SK-N-SH (cell line): ENCODE data around the gene FOXR1. TPM values are rescaled to one million over a fixed set of nuclear protein-coding genes. Genes with fewer than 3 reads are reported as not detected.

Source experiments
- CTCF ChIA-PET: fragments of 300-600, 350-600 bp; formaldehyde crosslinking; extraction: SDS; loops from one replicate; lab custom pipeline; 2021; lab: Yijun Ruan, JAX
- POLR2A ChIA-PET: fragments of 350-600 bp; sonication (Branson Sonifier 250); formaldehyde crosslinking; extraction: SDS; loops from one replicate; lab custom pipeline; 2020; ENCODE audit warnings: antibody characterized with exemption, inconsistent platforms; lab: Yijun Ruan, JAX
- DNase-seq: peaks from one replicate; pipeline ENCODE4 v3.0.0; 2012
- H2AFZ ChIP-seq: fragments of 200-600 bp; sonication (generic); 2 replicates; pipeline ENCODE4 v1.8.1; 2016; ENCODE audit warnings: antibody characterized with exemption, mild to moderate bottlenecking, low read depth
- H3F3A ChIP-seq: fragments of 200-600 bp; sonication (generic); replicated peaks from 2 replicates; pipeline ENCODE3; 2016; ENCODE audit warnings: antibody characterized with exemption, mild to moderate bottlenecking; ENCODE audit not compliant: insufficient read depth
- H3K27ac ChIP-seq, 2 experiments: fragments of 200-500 bp in 1 of 2; fragments of 200-600 bp in 1 of 2; sonication (Bioruptor generic) in 1 of 2; sonication (generic), shearing (Covaris generic) in 1 of 2; 2 replicates each; pipeline versions ENCODE4 v1.5.1 to v1.6.1; 2014 to 2016; ENCODE audit warnings: low read depth in 2 of 2, inconsistent platforms in 1 of 2, low read length in 1 of 2, mild to moderate bottlenecking in 1 of 2, mixed read lengths in 1 of 2
- H3K27me3 ChIP-seq: fragments of 200-600 bp; sonication (generic), shearing (Covaris generic); 2 replicates; pipeline ENCODE4 v1.6.1; 2016; ENCODE audit warnings: mixed run types; ENCODE audit not compliant: insufficient read depth
- H3K36me3 ChIP-seq, 2 experiments: fragments of 200-500 bp in 1 of 2; fragments of 200-600 bp in 1 of 2; sonication (Bioruptor generic) in 1 of 2; sonication (generic) in 1 of 2; replicated peaks in 1 of 2; 2 replicates each; pipeline versions ENCODE3 to v1.5.1; 2014 to 2016; ENCODE audit warnings: low read length in 1 of 2, mild to moderate bottlenecking in 1 of 2; ENCODE audit not compliant: insufficient read depth in 2 of 2, control insufficient read depth in 1 of 2
- H3K4me1 ChIP-seq, 2 experiments: fragments of 200-500 bp in 1 of 2; fragments of 200-600 bp in 1 of 2; sonication (Bioruptor generic) in 1 of 2; sonication (generic), shearing (Covaris generic) in 1 of 2; 2 replicates each; pipeline versions ENCODE4 v1.5.1 to v1.6.1; 2014 to 2016; ENCODE audit warnings: low read depth in 1 of 2, low read length in 1 of 2, mixed run types in 1 of 2; ENCODE audit not compliant: insufficient read depth in 2 of 2, control insufficient read depth in 1 of 2
- H3K4me2 ChIP-seq: fragments of 200-600 bp; sonication (generic), shearing (Covaris generic); 2 replicates; pipeline ENCODE4 v1.6.1; 2017; ENCODE audit warnings: mixed run types
- H3K4me3 ChIP-seq, 2 experiments: fragments of 200-500 bp in 1 of 2; fragments of 200-600 bp in 1 of 2; sonication (Bioruptor generic) in 1 of 2; sonication (generic), shearing (Covaris generic) in 1 of 2; 2 replicates each; pipeline versions ENCODE4 v1.5.1 to v1.8.1; 2014 to 2016; ENCODE audit warnings: low read depth in 2 of 2, inconsistent platforms in 1 of 2, low read length in 1 of 2, mild to moderate bottlenecking in 1 of 2, mixed read lengths in 1 of 2, moderate library complexity in 1 of 2
- H3K79me2 ChIP-seq: fragments of 200-600 bp; sonication (generic); 2 replicates; pipeline ENCODE4 v1.8.1; 2017; ENCODE audit warnings: mild to moderate bottlenecking; ENCODE audit not compliant: insufficient read depth
- H3K9ac ChIP-seq: fragments of 200-600 bp; sonication (generic); 2 replicates; pipeline ENCODE4 v1.6.1; 2017; ENCODE audit warnings: mixed run types
- H3K9me2 ChIP-seq: fragments of 200-600 bp; sonication (generic); 2 replicates; pipeline ENCODE4 v1.6.1; 2017; ENCODE audit warnings: mixed run types
- H3K9me3 ChIP-seq: fragments of 200-600 bp; sonication (generic); 2 replicates; pipeline ENCODE4 v1.6.1; 2017; ENCODE audit warnings: mixed run types, mild to moderate bottlenecking, moderate library complexity
- H4K20me1 ChIP-seq: fragments of 200-600 bp; sonication (generic); 2 replicates; pipeline ENCODE4 v1.6.1; 2017; ENCODE audit warnings: mild to moderate bottlenecking, mixed run types; ENCODE audit not compliant: insufficient read depth
- EZH2phosphoT487 ChIP-seq: fragments of 200-600 bp; sonication (generic); IDR thresholded peaks from 2 replicates; pipeline ENCODE4 v1.6.1; 2017; ENCODE audit warnings: low read depth, mixed run types, mild to moderate bottlenecking, antibody characterized with exemption, moderate library complexity, borderline replicate concordance
- FOSL2 ChIP-seq: IDR thresholded peaks from 2 replicates; pipeline ENCODE4 v1.4.0; 2012; ENCODE audit warnings: low read depth, mild to moderate bottlenecking, moderate library complexity, borderline replicate concordance
- FOXJ3 ChIP-seq: sonication (generic); formaldehyde crosslinking; IDR thresholded peaks from 2 replicates; pipeline ENCODE4 v1.5.1; 2020; ENCODE audit warnings: mild to moderate bottlenecking, missing genetic modification reagents
- GABPA ChIP-seq: IDR thresholded peaks from 2 replicates; pipeline ENCODE4 v1.4.0; 2012; ENCODE audit warnings: low read depth, mild to moderate bottlenecking
- GATA2 ChIP-seq: sonication (generic); formaldehyde crosslinking; IDR thresholded peaks from 2 replicates; pipeline ENCODE4 v1.5.0; 2020; ENCODE audit warnings: mild to moderate bottlenecking, missing genetic modification reagents
- NFIC ChIP-seq: IDR thresholded peaks from 2 replicates; pipeline ENCODE4 v1.4.0; 2012; ENCODE audit warnings: borderline replicate concordance
- RAD21 ChIP-seq: IDR thresholded peaks from 2 replicates; pipeline ENCODE4 v1.6.1; 2012; ENCODE audit warnings: mild to moderate bottlenecking, low read length
- REST ChIP-seq: IDR thresholded peaks from 2 replicates; pipeline ENCODE4 v1.6.1; 2012; ENCODE audit warnings: mild to moderate bottlenecking, low read depth, low read length, moderate library complexity
- SIN3A ChIP-seq: IDR thresholded peaks from 2 replicates; pipeline ENCODE4 v1.6.1; 2012; ENCODE audit warnings: low read depth, mild to moderate bottlenecking, low read length, moderate library complexity, borderline replicate concordance
- SMC3 ChIP-seq: IDR thresholded peaks from 2 replicates; pipeline ENCODE4 v1.6.1; 2012; ENCODE audit warnings: low read depth, low read length, improper control_type of control experiment
- TAF1 ChIP-seq: IDR thresholded peaks from 2 replicates; pipeline ENCODE4 v1.6.1; 2012; ENCODE audit warnings: low read depth, mild to moderate bottlenecking, low read length, moderate library complexity, borderline replicate concordance
- TCF12 ChIP-seq: IDR thresholded peaks from 2 replicates; pipeline ENCODE4 v1.4.0; 2012
- YY1 ChIP-seq: IDR thresholded peaks from 2 replicates; pipeline ENCODE4 v1.4.0; 2012; ENCODE audit warnings: low read depth, mild to moderate bottlenecking
- WGBS: methylation state at CpG from one replicate; pipeline ENCODE4 v1.1.6; 2017; ENCODE audit warnings: low lambda C conversion rate; 5-methylcytosine and 5-hydroxymethylcytosine counted together
- polyA plus RNA-seq, 3 experiments: library from polyadenylated mRNA; depleted of rRNA; stranded (reverse); fragments of >200 nt; gene quantifications; 2 replicates each; pipeline ENCODE4 v1.2.3, GENCODE V29; 2012
- TF ChIP-seq, protein P1 (sequence below): IDR thresholded peaks from 2 replicates; pipeline ENCODE4 v1.4.0; 2012; ENCODE audit warnings: low read depth
- TF ChIP-seq, protein P2 (sequence below): IDR thresholded peaks from 2 replicates; pipeline ENCODE4 v1.4.0; 2012; ENCODE audit warnings: low read depth, borderline replicate concordance
- TF ChIP-seq, protein P3 (sequence below): fragments of 200-600 bp; sonication (generic); IDR thresholded peaks from 2 replicates; pipeline ENCODE4 v1.6.1; 2017; ENCODE audit warnings: antibody characterized with exemption, mild to moderate bottlenecking, moderate library complexity

The FOXR1 gene
- polyA plus RNA-seq, 1 of the 3 experiments (the other 2 are of a cell fraction): not detected

DNA sequence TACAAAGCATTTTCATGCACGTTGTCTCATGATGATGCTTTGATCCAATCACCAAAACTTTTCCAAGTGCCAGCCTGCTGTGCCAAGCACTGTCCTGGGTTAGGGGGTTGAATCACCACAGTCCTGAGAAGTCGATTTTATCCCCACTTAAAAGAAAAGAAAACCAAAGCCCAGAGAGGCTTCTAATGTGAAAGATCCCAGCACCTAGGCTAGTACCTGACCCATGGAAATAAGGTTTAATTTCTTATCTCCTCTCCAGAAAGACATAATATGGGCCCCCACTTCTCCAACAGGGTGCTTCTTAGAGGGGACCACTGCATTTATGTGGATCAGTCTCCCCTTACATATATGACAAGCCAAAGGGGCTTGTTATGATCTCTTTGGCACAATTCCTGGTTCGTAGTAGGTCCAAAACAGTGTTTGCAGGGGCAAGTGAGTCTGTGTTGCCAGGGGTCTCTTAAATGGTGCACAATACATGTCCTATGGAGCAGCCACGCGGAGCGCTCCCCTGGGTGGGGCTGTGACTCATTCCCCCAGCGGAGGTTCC lies 43.9 kb upstream of the FOXR1 start:
- WGBS: 14% methylated on average over 7 of the region's 7 CpGs
- Histone ChIP-seq H3K27me3 (no peaks in the 10 kb centered on the region), H3K4me3 (peak overlapping the region; percentile 80 to 99; a peak in 3 of 4 replicates), H3K9me2 (no peaks in the 10 kb centered on the region), H3K4me1 (peaks cover 9 to 38% of the 10 kb centered on the region in 2 experiments; a peak in 3 of 4 replicates), H3K9ac (peak overlapping the region; percentile 44; the same call in 1 of the 2 replicates), H3F3A (peaks cover 42% of the 10 kb centered on the region), H3K27ac (peak overlapping the region; percentile 91 to 93), H2AFZ (peak overlapping the region; percentile 58; the same call in 1 of the 2 replicates), H3K79me2 (peaks cover 41% of the 10 kb centered on the region), H4K20me1 (peaks cover 22% of the 10 kb centered on the region), H3K4me2 (peak overlapping the region; percentile 93), H3K36me3 (no peaks in the 10 kb centered on the region), H3K9me3 (no peaks in the 10 kb centered on the region)
- ChIA-PET POLR2A (interaction anchor here (1.0 to 1.1 kb wide), 2 partner anchors 18 to 20 kb away, joined by 3 to 8 read pairs; no protein-coding TSS in a partner anchor), CTCF (interaction anchor here (0.6 to 13.4 kb wide), 13 partner anchors 10 to 267 kb away, joined by 3 to 186 read pairs (median 5); partner anchors contain the start of genes CXCR5, DDX6 and UPK2)
- TF ChIP-seq NFIC (no peak), GATA2 (CRISPR knock-in tag) (no peak), FOSL2 (peak; percentile 62; the same call in 1 of the 2 replicates)
- no peak for DNase-seq

- Histone ChIP-seq H3F3A (peaks cover 39% of the 10 kb centered on the region), H3K36me3 (no peaks in the 10 kb centered on the region), H3K9ac (peak overlapping the region; percentile 77), H3K79me2 (peaks cover 35% of the 10 kb centered on the region), H3K27me3 (no peaks in the 10 kb centered on the region), H2AFZ (peak overlapping the region; percentile 71), H3K4me2 (peak overlapping the region; percentile 93), H3K9me2 (no peaks in the 10 kb centered on the region), H3K9me3 (no peaks in the 10 kb centered on the region), H3K4me3 (peak overlapping the region; percentile 80 to 99), H3K27ac (peak overlapping the region; percentile 91 to 93), H4K20me1 (peaks cover 16% of the 10 kb centered on the region), H3K4me1 (peaks cover 9 to 33% of the 10 kb centered on the region in 2 experiments; a peak in 3 of 4 replicates)
- ChIA-PET CTCF (interaction anchor here (0.5 to 13.4 kb wide), 15 partner anchors 9 to 268 kb away, joined by 3 to 186 read pairs (median 4); partner anchors contain the start of genes CXCR5, DDX6 and UPK2), POLR2A (interaction anchor here (1.0 to 1.1 kb wide), 2 partner anchors 19 to 21 kb away, joined by 3 to 8 read pairs; no protein-coding TSS in a partner anchor)
- peak; percentile 95 for DNase-seq
- 0% methylated on average over 25 of the region's 32 CpGs for WGBS
- TF ChIP-seq YY1 (no peak), FOXJ3 (CRISPR knock-in tag) (no peak), TAF1 (peak; percentile 31; the same call in 1 of the 2 replicates), EZH2phosphoT487 (no peak), REST (peak; percentile 73; the same call in 1 of the 2 replicates), NFIC (no peak; the same call in 1 of the 2 replicates), RAD21 (peak; percentile 75), TCF12 (peak; percentile 29; the same call in 1 of the 2 replicates), GABPA (no peak), FOSL2 (no peak), SIN3A (peak; percentile 78), SMC3 (peak; percentile 76), GATA2 (CRISPR knock-in tag) (no peak)
- TF ChIP-seq, protein P1, sequence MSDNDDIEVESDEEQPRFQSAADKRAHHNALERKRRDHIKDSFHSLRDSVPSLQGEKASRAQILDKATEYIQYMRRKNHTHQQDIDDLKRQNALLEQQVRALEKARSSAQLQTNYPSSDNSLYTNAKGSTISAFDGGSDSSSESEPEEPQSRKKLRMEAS: peak; percentile 50
- TF ChIP-seq, protein P2, sequence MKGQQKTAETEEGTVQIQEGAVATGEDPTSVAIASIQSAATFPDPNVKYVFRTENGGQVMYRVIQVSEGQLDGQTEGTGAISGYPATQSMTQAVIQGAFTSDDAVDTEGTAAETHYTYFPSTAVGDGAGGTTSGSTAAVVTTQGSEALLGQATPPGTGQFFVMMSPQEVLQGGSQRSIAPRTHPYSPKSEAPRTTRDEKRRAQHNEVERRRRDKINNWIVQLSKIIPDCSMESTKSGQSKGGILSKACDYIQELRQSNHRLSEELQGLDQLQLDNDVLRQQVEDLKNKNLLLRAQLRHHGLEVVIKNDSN: peak; percentile 53; the same call in 1 of the 2 replicates
- TF ChIP-seq, protein P3, sequence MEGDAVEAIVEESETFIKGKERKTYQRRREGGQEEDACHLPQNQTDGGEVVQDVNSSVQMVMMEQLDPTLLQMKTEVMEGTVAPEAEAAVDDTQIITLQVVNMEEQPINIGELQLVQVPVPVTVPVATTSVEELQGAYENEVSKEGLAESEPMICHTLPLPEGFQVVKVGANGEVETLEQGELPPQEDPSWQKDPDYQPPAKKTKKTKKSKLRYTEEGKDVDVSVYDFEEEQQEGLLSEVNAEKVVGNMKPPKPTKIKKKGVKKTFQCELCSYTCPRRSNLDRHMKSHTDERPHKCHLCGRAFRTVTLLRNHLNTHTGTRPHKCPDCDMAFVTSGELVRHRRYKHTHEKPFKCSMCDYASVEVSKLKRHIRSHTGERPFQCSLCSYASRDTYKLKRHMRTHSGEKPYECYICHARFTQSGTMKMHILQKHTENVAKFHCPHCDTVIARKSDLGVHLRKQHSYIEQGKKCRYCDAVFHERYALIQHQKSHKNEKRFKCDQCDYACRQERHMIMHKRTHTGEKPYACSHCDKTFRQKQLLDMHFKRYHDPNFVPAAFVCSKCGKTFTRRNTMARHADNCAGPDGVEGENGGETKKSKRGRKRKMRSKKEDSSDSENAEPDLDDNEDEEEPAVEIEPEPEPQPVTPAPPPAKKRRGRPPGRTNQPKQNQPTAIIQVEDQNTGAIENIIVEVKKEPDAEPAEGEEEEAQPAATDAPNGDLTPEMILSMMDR: peak; percentile 94
These were observed 43.3 kb upstream of the FOXR1 start for GRCh38 chr11:118928101-118928869.
